HG02642 (cell line): ENCODE data around the gene C17orf67.

Source experiments
- ATAC-seq: cut with Tn5 transposase; IDR thresholded peaks from one replicate; pipeline ENCODE4 v1.9.1; 2021; ENCODE audit warnings: mild to moderate bottlenecking; ENCODE audit not compliant: unreplicated experiment, poor library complexity

The C17orf67 gene

GRCh38 chr17:56742601-56743000 lies 91.1 kb downstream of the C17orf67 start:
- no peak for ATAC-seq
